HL-60 (cell line): ENCODE measurements around the gene RPGRIP1.
"Not testable (repeated sequence)": the region's sequence is repeated elsewhere in the genome, so short reads cannot be mapped to it uniquely, and the experiment has no call there.

Experiments
- DNase-seq, 2 experiments: peaks; one replicate each; pipeline ENCODE4 v3.0.0-alpha.2; 2010 to 2020; ENCODE audit warnings: low read depth in 1 of 2, low spot score in 1 of 2
- H3K27ac ChIP-seq: fragments of 250-450 bp; sonication (Bioruptor Pico); replicated peaks from 2 replicates; pipeline ENCODE4 v1.5.1; 2020; ENCODE audit warnings: mild to moderate bottlenecking, moderate library complexity
- H3K27me3 ChIP-seq: fragments of 250-450 bp; sonication (Bioruptor Pico); 2 replicates; pipeline ENCODE4 v1.5.1; 2021; ENCODE audit warnings: mild to moderate bottlenecking, moderate library complexity; ENCODE audit not compliant: insufficient read depth, poor library complexity, severe bottlenecking
- H3K4me3 ChIP-seq: replicated peaks from 2 replicates; pipeline ENCODE4 v1.5.1; 2011; ENCODE audit warnings: mild to moderate bottlenecking, control low read depth, low read length; ENCODE audit not compliant: insufficient read depth
- GABPA ChIP-seq: IDR thresholded peaks from 2 replicates; pipeline ENCODE4 v1.6.1; 2012; ENCODE audit warnings: low read depth
- POLR2AphosphoS5 ChIP-seq: IDR thresholded peaks from 2 replicates; pipeline ENCODE4 v1.6.1; 2012; ENCODE audit warnings: low read depth
- SPI1 ChIP-seq: IDR thresholded peaks from 2 replicates; pipeline ENCODE4 v1.6.1; 2012; ENCODE audit warnings: low read depth, mild to moderate bottlenecking, borderline replicate concordance
- TF ChIP-seq, protein P1 (sequence below): IDR thresholded peaks from one replicate; pipeline ENCODE4 v1.5.1; 2011; ENCODE audit warnings: low read length, control low read depth, inconsistent platforms; ENCODE audit not compliant: insufficient read depth
- TF ChIP-seq, protein P2 (sequence below): IDR thresholded peaks from 2 replicates; pipeline ENCODE4 v1.6.1; 2012; ENCODE audit warnings: low read depth; ENCODE audit not compliant: insufficient replicate concordance

Gene RPGRIP1

DNA sequence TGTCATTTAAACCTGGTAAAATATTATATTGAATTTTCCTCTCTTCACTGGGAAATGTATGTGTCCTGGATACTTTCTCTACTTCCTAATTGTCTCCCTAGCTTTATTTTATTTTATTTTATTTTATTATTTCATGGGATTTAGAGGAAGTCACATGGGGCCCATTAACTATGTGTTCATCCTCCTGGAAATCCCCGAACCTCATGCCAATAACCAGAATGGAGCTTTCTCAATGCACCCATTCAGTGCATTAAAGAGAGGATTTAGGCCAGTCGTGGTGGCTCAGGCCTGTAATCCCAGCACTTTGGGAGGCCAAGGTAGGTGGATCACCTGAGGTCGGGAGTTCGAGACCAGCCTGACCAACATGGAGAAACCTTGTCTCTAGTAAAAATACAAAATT is 1.3 kb upstream of the RPGRIP1 start:
- DNase-seq: no peak
- no peak overlapping the region for H3K4me3 ChIP-seq
- H3K27ac ChIP-seq: no peak overlapping the region
- TF ChIP-seq GABPA (no peak), SPI1 (no peak), POLR2AphosphoS5 (no peak)
- TF ChIP-seq, protein P1, sequence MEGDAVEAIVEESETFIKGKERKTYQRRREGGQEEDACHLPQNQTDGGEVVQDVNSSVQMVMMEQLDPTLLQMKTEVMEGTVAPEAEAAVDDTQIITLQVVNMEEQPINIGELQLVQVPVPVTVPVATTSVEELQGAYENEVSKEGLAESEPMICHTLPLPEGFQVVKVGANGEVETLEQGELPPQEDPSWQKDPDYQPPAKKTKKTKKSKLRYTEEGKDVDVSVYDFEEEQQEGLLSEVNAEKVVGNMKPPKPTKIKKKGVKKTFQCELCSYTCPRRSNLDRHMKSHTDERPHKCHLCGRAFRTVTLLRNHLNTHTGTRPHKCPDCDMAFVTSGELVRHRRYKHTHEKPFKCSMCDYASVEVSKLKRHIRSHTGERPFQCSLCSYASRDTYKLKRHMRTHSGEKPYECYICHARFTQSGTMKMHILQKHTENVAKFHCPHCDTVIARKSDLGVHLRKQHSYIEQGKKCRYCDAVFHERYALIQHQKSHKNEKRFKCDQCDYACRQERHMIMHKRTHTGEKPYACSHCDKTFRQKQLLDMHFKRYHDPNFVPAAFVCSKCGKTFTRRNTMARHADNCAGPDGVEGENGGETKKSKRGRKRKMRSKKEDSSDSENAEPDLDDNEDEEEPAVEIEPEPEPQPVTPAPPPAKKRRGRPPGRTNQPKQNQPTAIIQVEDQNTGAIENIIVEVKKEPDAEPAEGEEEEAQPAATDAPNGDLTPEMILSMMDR: no peak
- TF ChIP-seq, protein P2, sequence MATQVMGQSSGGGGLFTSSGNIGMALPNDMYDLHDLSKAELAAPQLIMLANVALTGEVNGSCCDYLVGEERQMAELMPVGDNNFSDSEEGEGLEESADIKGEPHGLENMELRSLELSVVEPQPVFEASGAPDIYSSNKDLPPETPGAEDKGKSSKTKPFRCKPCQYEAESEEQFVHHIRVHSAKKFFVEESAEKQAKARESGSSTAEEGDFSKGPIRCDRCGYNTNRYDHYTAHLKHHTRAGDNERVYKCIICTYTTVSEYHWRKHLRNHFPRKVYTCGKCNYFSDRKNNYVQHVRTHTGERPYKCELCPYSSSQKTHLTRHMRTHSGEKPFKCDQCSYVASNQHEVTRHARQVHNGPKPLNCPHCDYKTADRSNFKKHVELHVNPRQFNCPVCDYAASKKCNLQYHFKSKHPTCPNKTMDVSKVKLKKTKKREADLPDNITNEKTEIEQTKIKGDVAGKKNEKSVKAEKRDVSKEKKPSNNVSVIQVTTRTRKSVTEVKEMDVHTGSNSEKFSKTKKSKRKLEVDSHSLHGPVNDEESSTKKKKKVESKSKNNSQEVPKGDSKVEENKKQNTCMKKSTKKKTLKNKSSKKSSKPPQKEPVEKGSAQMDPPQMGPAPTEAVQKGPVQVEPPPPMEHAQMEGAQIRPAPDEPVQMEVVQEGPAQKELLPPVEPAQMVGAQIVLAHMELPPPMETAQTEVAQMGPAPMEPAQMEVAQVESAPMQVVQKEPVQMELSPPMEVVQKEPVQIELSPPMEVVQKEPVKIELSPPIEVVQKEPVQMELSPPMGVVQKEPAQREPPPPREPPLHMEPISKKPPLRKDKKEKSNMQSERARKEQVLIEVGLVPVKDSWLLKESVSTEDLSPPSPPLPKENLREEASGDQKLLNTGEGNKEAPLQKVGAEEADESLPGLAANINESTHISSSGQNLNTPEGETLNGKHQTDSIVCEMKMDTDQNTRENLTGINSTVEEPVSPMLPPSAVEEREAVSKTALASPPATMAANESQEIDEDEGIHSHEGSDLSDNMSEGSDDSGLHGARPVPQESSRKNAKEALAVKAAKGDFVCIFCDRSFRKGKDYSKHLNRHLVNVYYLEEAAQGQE: no peak
- H3K27me3 ChIP-seq: no peaks in the 10 kb centered on the region

DNA sequence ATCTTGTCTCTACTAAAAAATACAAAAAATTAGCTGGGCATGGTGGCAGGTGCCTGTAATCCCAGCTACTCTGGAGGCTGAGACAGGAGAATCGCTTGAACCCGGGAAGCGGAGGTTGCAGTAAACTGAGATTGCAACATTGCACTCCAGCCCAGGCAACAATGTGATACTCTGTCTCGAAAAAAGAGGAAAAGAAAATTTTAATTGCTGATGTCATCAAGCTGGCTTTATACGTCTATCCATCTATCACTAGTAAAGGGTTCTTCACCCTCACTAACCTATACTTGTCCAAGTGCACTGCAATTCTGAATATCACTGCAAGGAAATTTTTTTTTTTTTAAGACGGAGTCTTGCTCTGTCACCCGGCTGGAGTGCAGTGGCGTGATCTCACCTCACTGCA is 2.0 kb downstream of the RPGRIP1 start:
- not testable (repeated sequence) for DNase-seq, H3K27ac ChIP-seq, H3K27me3 ChIP-seq, H3K4me3 ChIP-seq

DNA sequence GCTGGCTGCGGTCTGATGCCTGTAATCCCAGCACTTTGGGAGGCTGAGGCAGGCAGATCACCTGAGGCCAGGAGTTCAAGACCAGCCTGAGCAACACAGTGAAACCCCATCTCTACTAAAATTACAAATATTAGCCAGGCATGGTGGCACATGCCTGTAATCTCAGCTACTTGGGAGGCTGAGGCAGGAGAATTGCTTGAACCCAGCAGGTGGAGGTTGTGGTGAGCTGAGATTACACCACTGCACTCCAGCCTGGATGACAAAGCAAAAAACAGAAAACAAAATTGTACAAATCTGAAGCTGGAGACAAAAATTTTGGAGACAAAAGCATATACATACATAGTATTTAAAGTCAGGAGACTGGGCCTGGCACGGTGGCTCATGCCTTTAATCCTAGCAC is 6.6 kb downstream of the RPGRIP1 start:
- H3K4me3 ChIP-seq, H3K27me3 ChIP-seq, H3K27ac ChIP-seq, DNase-seq: not testable (repeated sequence)

DNA sequence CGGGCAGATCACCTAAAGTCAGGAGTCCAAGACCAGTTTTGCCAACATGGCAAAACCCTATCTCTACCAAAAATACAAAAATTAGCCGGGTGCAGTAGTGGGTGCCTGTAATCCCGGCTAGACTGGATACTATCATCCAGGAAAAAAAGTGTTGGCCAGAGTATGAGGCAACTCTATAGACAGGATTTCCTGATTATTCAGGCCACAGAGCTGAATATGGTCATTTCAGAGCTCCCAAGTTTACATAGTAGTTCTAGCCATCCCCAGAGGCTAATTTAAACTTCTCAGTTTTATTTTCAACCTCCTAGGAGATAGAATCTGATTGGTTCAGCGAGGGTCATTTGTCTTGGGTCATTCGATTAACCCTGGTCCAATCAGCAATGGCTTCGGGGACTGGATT is 7.3 kb downstream of the RPGRIP1 start:
- Histone ChIP-seq H3K27me3 (no peaks in the 10 kb centered on the region), H3K27ac (no peak overlapping the region), H3K4me3 (no peak overlapping the region)
- TF ChIP-seq, protein P2: no peak
- TF ChIP-seq POLR2AphosphoS5 (no peak), SPI1 (no peak), GABPA (no peak)
- TF ChIP-seq, protein P1: no peak
- no peak for DNase-seq

DNA sequence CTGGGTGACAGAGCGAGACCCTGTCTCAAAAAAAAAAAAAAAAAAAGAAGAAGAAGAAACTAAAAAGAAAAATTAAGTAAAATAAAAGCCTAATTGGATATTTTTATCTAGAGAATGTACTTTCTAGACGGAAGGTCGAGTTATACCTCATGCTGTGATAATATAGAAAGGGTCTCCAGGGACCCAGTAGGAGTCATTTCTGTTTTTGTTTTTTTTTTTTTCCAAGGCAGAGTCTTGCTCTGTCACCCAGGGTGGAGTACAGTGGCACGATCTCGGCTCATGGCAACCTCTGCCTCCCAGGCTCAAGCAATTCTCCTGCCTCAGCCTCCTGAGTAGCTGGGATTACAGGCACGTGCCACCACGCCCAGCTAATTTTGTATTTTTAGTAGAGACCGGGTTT is 14.1 kb downstream of the RPGRIP1 start:
- not testable (repeated sequence) for H3K4me3 ChIP-seq, H3K27me3 ChIP-seq, DNase-seq, H3K27ac ChIP-seq
